H1 (cell line): Measurements from ENCODE around the gene SIGLEC10. TPM values are rescaled to one million over a fixed set of nuclear protein-coding genes. Genes with fewer than 3 reads are reported as not detected.

Experiments
- BACH1 ChIP-seq: IDR thresholded peaks from 2 replicates; pipeline ENCODE4 v1.6.1; 2012; ENCODE audit warnings: low read length, improper control_type of control experiment
- BRCA1 ChIP-seq: IDR thresholded peaks from 2 replicates; pipeline ENCODE4 v1.6.1; 2012; ENCODE audit warnings: low read depth, low read length, improper control_type of control experiment
- GABPA ChIP-seq: IDR thresholded peaks from 2 replicates; pipeline ENCODE4 v1.6.1; 2011; ENCODE audit warnings: mild to moderate bottlenecking, low read length, moderate library complexity, borderline replicate concordance; ENCODE audit not compliant: insufficient read depth
- POLR2A ChIP-seq, 2 experiments: IDR thresholded peaks; 1 replicate in 1 of 2; 2 replicates in 1 of 2; pipeline ENCODE4 v1.6.1; 2011; ENCODE audit warnings: low read depth in 2 of 2, low read length in 2 of 2, mild to moderate bottlenecking in 2 of 2; ENCODE audit errors: control extremely low read depth in 1 of 2
- RBBP5 ChIP-seq: IDR thresholded peaks from 2 replicates; pipeline ENCODE4 v1.7.1; 2012; ENCODE audit warnings: low read depth, mild to moderate bottlenecking, inconsistent platforms, low read length, moderate library complexity, borderline replicate concordance
- RNF2 ChIP-seq: fragments of 200-900, 300-1000 bp; sonication (generic); IDR thresholded peaks from 2 replicates; pipeline ENCODE4 v1.7.1; 2016; ENCODE audit warnings: borderline replicate concordance, low read depth, mild to moderate bottlenecking, antibody characterized with exemption, low read length; ENCODE audit not compliant: poor library complexity, severe bottlenecking; ENCODE audit errors: missing control alignments
- SP4 ChIP-seq: IDR thresholded peaks from 2 replicates; pipeline ENCODE4 v1.6.1; 2012; ENCODE audit warnings: low read length, inconsistent platforms
- SRF ChIP-seq: IDR thresholded peaks from 2 replicates; pipeline ENCODE4 v1.6.1; 2011; ENCODE audit warnings: mild to moderate bottlenecking, low read depth, low read length, moderate library complexity
- TAF1 ChIP-seq: IDR thresholded peaks from 2 replicates; pipeline ENCODE4 v1.6.1; 2011; ENCODE audit warnings: mild to moderate bottlenecking, low read depth, low read length
- TCF12 ChIP-seq: IDR thresholded peaks from 2 replicates; pipeline ENCODE4 v1.6.1; 2011; ENCODE audit warnings: low read depth, mild to moderate bottlenecking, low read length
- YY1 ChIP-seq: IDR thresholded peaks from 2 replicates; pipeline ENCODE4 v1.6.1; 2011; ENCODE audit warnings: low read depth, mild to moderate bottlenecking, low read length
- polyA plus RNA-seq, 7 experiments: library from polyadenylated mRNA; depleted of rRNA in 3 of 7; stranded (reverse) in 5 of 7; unstranded in 2 of 7; fragments of >200 nt in 5 of 7; fragments of 200-250 nt in 2 of 7; gene quantifications; 1 replicate in 5 of 7; 2 replicates in 1 of 7; 4 replicates in 1 of 7; pipeline versions ENCODE4 v1.2.1 to v1.2.3, GENCODE V29; 2011 to 2013; ENCODE audit warnings: missing spikeins in 2 of 7, mixed read lengths in 2 of 7
- total RNA-seq: library from RNA; stranded (reverse); fragmentation: NEBNext Ultra II Directional; extraction: Animal tissue kit (Norgen Biotek cat#: 25700); gene quantifications from 2 replicates; pipeline ENCODE4 v1.2.1, GENCODE V29; 2021

Gene SIGLEC10
- total and polyA plus RNA-seq, 2 of the 8 experiments (the other 6 are each of a cell fraction or from before 2014, with no cell fraction given), result 0.06 TPM; not detected in 1

DNA sequence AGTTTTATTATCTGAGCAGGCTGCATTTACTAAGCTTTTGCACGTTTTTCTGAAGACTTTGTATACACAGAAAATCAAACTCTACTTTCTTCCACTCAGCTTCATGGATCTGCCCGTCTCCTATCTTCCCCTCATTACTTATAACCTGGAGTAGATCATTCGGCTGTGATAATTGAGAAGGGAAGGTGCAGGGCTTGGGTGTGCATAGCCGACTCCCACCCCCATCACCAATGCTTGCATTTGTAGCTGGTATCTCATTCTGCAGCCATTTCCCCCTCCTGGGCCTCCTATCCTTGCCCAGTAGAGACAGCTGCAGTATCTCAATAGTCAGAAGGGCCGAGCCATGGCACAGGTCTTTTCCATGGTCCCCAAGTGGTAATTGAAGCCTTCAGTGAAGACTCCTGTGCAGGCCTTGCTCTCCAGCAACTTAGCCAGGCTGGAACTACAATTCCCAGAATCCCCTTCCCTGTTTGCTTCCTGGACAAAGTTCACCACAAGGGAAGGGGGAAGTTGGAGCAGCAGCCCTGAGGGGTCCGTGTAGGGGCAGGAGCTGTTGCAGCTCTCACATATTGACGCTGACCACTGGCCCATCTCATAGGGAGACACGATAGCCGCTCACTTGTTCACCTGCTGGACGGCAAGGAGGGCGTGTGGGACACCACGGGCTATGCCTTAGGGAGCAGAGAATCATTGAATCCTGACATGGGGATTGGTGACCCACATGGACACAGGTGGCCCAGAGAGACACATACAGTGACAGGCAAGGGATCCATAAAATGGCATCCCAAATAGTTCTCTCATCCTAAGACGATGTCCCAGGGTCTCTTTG lies 42.9 kb upstream of the SIGLEC10 start (continued):
- TF ChIP-seq SRF (no peak), SP4 (no peak), POLR2A (IDR thresholded peaks at IDR 0.05; ENCODE audit: control extremely low read depth in 1 of 2, low read depth in 2 of 2, low read length in 2 of 2) (no peak), RBBP5 (no peak), YY1 (no peak), BACH1 (no peak), BRCA1 (no peak), TAF1 (no peak), RNF2 (no peak), TCF12 (no peak), GABPA (peak; percentile 87; the same call in 1 of the 2 replicates)
- TF ChIP-seq, all 59 proteins: peak for 3
